ENCODE measurements around the gene EFEMP2. TPM values are rescaled to one million over a fixed set of nuclear protein-coding genes. Genes with fewer than 3 reads are reported as not detected.

The EFEMP2 gene
- total and polyA plus RNA-seq, 2 donors (not counting 3 experiments of a cell fraction or from before 2014, with no cell fraction given) = 81.7 to 207 TPM

- TF ChIP-seq, protein P1, sequence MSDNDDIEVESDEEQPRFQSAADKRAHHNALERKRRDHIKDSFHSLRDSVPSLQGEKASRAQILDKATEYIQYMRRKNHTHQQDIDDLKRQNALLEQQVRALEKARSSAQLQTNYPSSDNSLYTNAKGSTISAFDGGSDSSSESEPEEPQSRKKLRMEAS (IDR thresholded peaks at IDR 0.05; ENCODE audit: insufficient read depth, insufficient read length) = no peak
- TF ChIP-seq POLR2A (IDR thresholded peaks at IDR 0.05; ENCODE audit: low read depth, low read length) = peak; percentile 3
- H3K9me3 ChIP-seq (replicated peaks; ENCODE audit: control insufficient read depth, insufficient read depth, low read length) = no peaks in the 10 kb centered on the region
- H4K20me1 ChIP-seq (replicated peaks; ENCODE audit: control insufficient read depth, extremely low read depth, insufficient read depth, low read length) = no peaks in the 10 kb centered on the region
- no peak overlapping the region for H3K4me3 ChIP-seq (replicated peaks in 1 of 3; ENCODE audit: insufficient read depth in 1 of 3, low read depth in 1 of 3, low read length in 3 of 3)
- FAIRE-seq = no peak
- DNase-seq (ENCODE audit: low read depth, low spot score) = no peak
- ChIA-PET POLR2A (interaction anchor here (0.7 to 1.3 kb wide), 2 partner anchors 19 to 76 kb away, joined by 4 read pairs; no protein-coding TSS in a partner anchor), CTCF (interaction anchor here (0.8 to 6.2 kb wide), 2 partner anchors 6 to 20 kb away, joined by 3 to 69 read pairs; partner anchors contain the start of genes CCDC85B and FIBP)
- peak overlapping the region; percentile 37 for H3K4me2 ChIP-seq (ENCODE audit: insufficient read depth, low read length)
- no TSS peak for BruUV-seq (replicated peaks)
- peaks cover 81% of the 10 kb centered on the region for H3K79me2 ChIP-seq (ENCODE audit: control insufficient read depth, insufficient read depth, low read length)
- peaks cover 5 to 8% of the 10 kb centered on the region in 2 experiments for H3K36me3 ChIP-seq (ENCODE audit: control insufficient read depth in 2 of 2, extremely low read depth in 1 of 2, insufficient read depth in 2 of 2, low read length in 2 of 2)
- H3K27ac ChIP-seq (ENCODE audit: insufficient read depth, low read depth, low read length) = peak overlapping the region; percentile 27
- intact Hi-C loops (cut with micrococcal nuclease) = no loop called here
- H3K4me1 ChIP-seq (ENCODE audit: control insufficient read depth, extremely low read depth, insufficient read depth, low read length) = peaks cover 60% of the 10 kb centered on the region
- no peak overlapping the region for H2AFZ ChIP-seq (ENCODE audit: low read depth, low read length)
- dilution Hi-C loops (cut with MboI; ENCODE audit: extremely low pct_ligation_motif_present, low sequenced_read_pairs) = no loop called here
- no peak overlapping the region for H3K9ac ChIP-seq (replicated peaks; ENCODE audit: extremely low read depth, insufficient read depth, low read length)
- no peaks in the 10 kb centered on the region for H3K9me1 ChIP-seq (replicated peaks; ENCODE audit: control insufficient read depth, extremely low read depth, insufficient read depth, low read length)
- H3K27me3 ChIP-seq (ENCODE audit: control insufficient read depth in 2 of 2, insufficient read depth in 2 of 2, low read length in 2 of 2) = no peaks in the 10 kb centered on the region
These were observed 23.7 kb upstream of the EFEMP2 start for GRCh38 chr11:65896034-65896999.

- peaks cover 60% of the 10 kb centered on the region for H3K4me1 ChIP-seq (ENCODE audit: control insufficient read depth, extremely low read depth, insufficient read depth, low read length)
- peaks cover 5 to 8% of the 10 kb centered on the region in 2 experiments for H3K36me3 ChIP-seq (ENCODE audit: control insufficient read depth in 2 of 2, extremely low read depth in 1 of 2, insufficient read depth in 2 of 2, low read length in 2 of 2)
- no peaks in the 10 kb centered on the region for H3K27me3 ChIP-seq (ENCODE audit: control insufficient read depth in 2 of 2, insufficient read depth in 2 of 2, low read length in 2 of 2)
- H3K9me3 ChIP-seq (replicated peaks; ENCODE audit: control insufficient read depth, insufficient read depth, low read length) = no peaks in the 10 kb centered on the region
- BruUV-seq (replicated peaks) = no TSS peak
- dilution Hi-C loops (cut with MboI; ENCODE audit: extremely low pct_ligation_motif_present, low sequenced_read_pairs) = no loop called here
- peak overlapping the region; percentile 33 for H3K4me2 ChIP-seq (ENCODE audit: insufficient read depth, low read length)
- H3K9me1 ChIP-seq (replicated peaks; ENCODE audit: control insufficient read depth, extremely low read depth, insufficient read depth, low read length) = no peaks in the 10 kb centered on the region
- DNase-seq (ENCODE audit: low read depth, low spot score) (no peak), FAIRE-seq (no peak)
- intact Hi-C loops (cut with micrococcal nuclease) = no loop called here
- no peak for TF ChIP-seq GATA2 (IDR thresholded peaks at IDR 0.05; ENCODE audit: insufficient read depth, insufficient read length, low read depth, low read length)
- TF ChIP-seq POLR2AphosphoS5 (IDR thresholded peaks at IDR 0.05; ENCODE audit: insufficient read depth, low read depth, low read length) = peak; percentile 29
- H3K4me3 ChIP-seq (replicated peaks in 1 of 3; ENCODE audit: insufficient read depth in 1 of 3, low read depth in 1 of 3, low read length in 3 of 3) = no peak overlapping the region
- CTCF ChIA-PET = interaction anchor here (3.1 kb wide), 1 partner anchor 11 kb away, joined by 21 read pairs; no protein-coding TSS in a partner anchor
- H4K20me1 ChIP-seq (replicated peaks; ENCODE audit: control insufficient read depth, extremely low read depth, insufficient read depth, low read length) = no peaks in the 10 kb centered on the region
- POLR2A ChIA-PET = interaction anchor here (0.7 to 1.3 kb wide), 2 partner anchors 20 to 77 kb away, joined by 4 read pairs; no protein-coding TSS in a partner anchor
- no peak overlapping the region for H3K9ac ChIP-seq (replicated peaks; ENCODE audit: extremely low read depth, insufficient read depth, low read length)
- H3K27ac ChIP-seq (ENCODE audit: insufficient read depth, low read depth, low read length) = peak overlapping the region; percentile 27
- H3K79me2 ChIP-seq (ENCODE audit: control insufficient read depth, insufficient read depth, low read length) = peaks cover 89% of the 10 kb centered on the region
- no peak overlapping the region for H2AFZ ChIP-seq (ENCODE audit: low read depth, low read length)
These were observed 22.9 kb upstream of the EFEMP2 start for GRCh38 chr11:65895482-65895981.
